Mesenchymal stem cell (in vitro differentiated cells and primary cell): ENCODE measurements around the gene PDGFD.

Experiments used
- DNase-seq: peaks from one replicate; pipeline ENCODE4 v3.0.0-alpha.2; 2013
- H2AFZ ChIP-seq: one replicate; pipeline ENCODE4 v1.6.1; 2013; ENCODE audit warnings: low read depth, mild to moderate bottlenecking, control low read depth, inconsistent platforms, low read length, moderate library complexity
- H2AK5ac ChIP-seq: 2 replicates; pipeline ENCODE4 v1.6.1; 2013; ENCODE audit warnings: low read length, moderate library complexity, mild to moderate bottlenecking, inconsistent platforms; ENCODE audit not compliant: severe bottlenecking
- H2BK120ac ChIP-seq: one replicate; pipeline ENCODE4 v1.6.1; 2013; ENCODE audit warnings: low read depth, mild to moderate bottlenecking, inconsistent platforms, low read length, moderate library complexity
- H2BK12ac ChIP-seq, 2 experiments: one replicate each; pipeline ENCODE4 v1.6.1; 2013; ENCODE audit warnings: inconsistent platforms in 2 of 2, low read length in 2 of 2, mild to moderate bottlenecking in 2 of 2, moderate library complexity in 2 of 2, control low read depth in 1 of 2
- H2BK15ac ChIP-seq: one replicate; pipeline ENCODE4 v1.6.1; 2013; ENCODE audit warnings: mild to moderate bottlenecking, low read depth, inconsistent platforms; ENCODE audit not compliant: poor library complexity, severe bottlenecking
- H2BK5ac ChIP-seq: 2 replicates; pipeline ENCODE4 v1.6.1; 2013; ENCODE audit warnings: low read depth, mild to moderate bottlenecking, low read length, control low read depth, inconsistent platforms; ENCODE audit not compliant: poor library complexity, severe bottlenecking
- H3K14ac ChIP-seq, 2 experiments: one replicate each; pipeline ENCODE4 v1.6.1; 2013; ENCODE audit warnings: inconsistent platforms in 2 of 2, low read length in 2 of 2, control low read depth in 1 of 2, mild to moderate bottlenecking in 1 of 2, moderate library complexity in 1 of 2
- H3K18ac ChIP-seq, 2 experiments: one replicate each; pipeline ENCODE4 v1.6.1; 2013; ENCODE audit warnings: inconsistent platforms in 2 of 2, low read length in 2 of 2, control low read depth in 1 of 2, low read depth in 1 of 2, mild to moderate bottlenecking in 1 of 2
- H3K23ac ChIP-seq, 2 experiments: one replicate each; pipeline ENCODE4 v1.6.1; 2013; ENCODE audit warnings: inconsistent platforms in 2 of 2, low read length in 2 of 2, mild to moderate bottlenecking in 2 of 2, moderate library complexity in 2 of 2, control low read depth in 1 of 2
- H3K27ac ChIP-seq: 2 replicates; pipeline ENCODE4 v1.5.1; 2013; ENCODE audit warnings: mild to moderate bottlenecking, moderate library complexity, low read length, control low read depth, inconsistent platforms; ENCODE audit not compliant: poor library complexity, severe bottlenecking
- H3K27me3 ChIP-seq, 2 experiments: 2 replicates each; pipeline versions ENCODE4 v1.6.1 to v1.7.0; 2013; ENCODE audit warnings: low read length in 2 of 2, mild to moderate bottlenecking in 2 of 2, moderate library complexity in 2 of 2, control low read depth in 1 of 2, inconsistent platforms in 1 of 2; ENCODE audit not compliant: control insufficient read depth in 1 of 2, insufficient read depth in 1 of 2
- H3K36me3 ChIP-seq, 2 experiments: 2 replicates each; pipeline versions ENCODE4 v1.6.1 to v1.7.0; 2013; ENCODE audit warnings: low read length in 2 of 2, control low read depth in 1 of 2, inconsistent platforms in 1 of 2, low read depth in 1 of 2, mild to moderate bottlenecking in 1 of 2; ENCODE audit not compliant: insufficient read depth in 2 of 2, control insufficient read depth in 1 of 2
- H3K4ac ChIP-seq, 2 experiments: one replicate each; pipeline ENCODE4 v1.6.1; 2013; ENCODE audit warnings: inconsistent platforms in 2 of 2, low read length in 2 of 2, mild to moderate bottlenecking in 2 of 2, moderate library complexity in 2 of 2, control low read depth in 1 of 2, low read depth in 1 of 2
- H3K4me1 ChIP-seq: 2 replicates; pipeline ENCODE4 v1.6.1; 2013; ENCODE audit warnings: low read depth, low read length, control low read depth; ENCODE audit not compliant: control insufficient read depth, insufficient read depth
- H3K4me2 ChIP-seq: 2 replicates; pipeline ENCODE4 v1.6.1; 2013; ENCODE audit warnings: low read length, mild to moderate bottlenecking, inconsistent platforms; ENCODE audit not compliant: poor library complexity, severe bottlenecking
- H3K4me3 ChIP-seq, 2 experiments: 2 replicates each; pipeline versions ENCODE4 v1.5.1 to v1.7.0; 2013; ENCODE audit warnings: low read length in 2 of 2, mild to moderate bottlenecking in 2 of 2, control low read depth in 1 of 2, low read depth in 1 of 2; ENCODE audit not compliant: insufficient read depth in 1 of 2
- H3K79me1 ChIP-seq: replicated peaks from 2 replicates; pipeline ENCODE4 v1.6.1; 2013; ENCODE audit warnings: mild to moderate bottlenecking, control low read depth, low read length, inconsistent platforms; ENCODE audit not compliant: poor library complexity, severe bottlenecking
- H3K9ac ChIP-seq: 2 replicates; pipeline ENCODE4 v1.7.0; 2013; ENCODE audit warnings: mild to moderate bottlenecking, low read length, moderate library complexity
- H3K9me3 ChIP-seq: 2 replicates; pipeline ENCODE4 v1.7.0; 2013; ENCODE audit warnings: mild to moderate bottlenecking, low read length; ENCODE audit not compliant: control insufficient read depth
- H4K8ac ChIP-seq: one replicate; pipeline ENCODE4 v1.6.1; 2013; ENCODE audit warnings: inconsistent platforms, mild to moderate bottlenecking, low read length, moderate library complexity
- H4K91ac ChIP-seq: one replicate; pipeline ENCODE4 v1.6.1; 2013; ENCODE audit warnings: mild to moderate bottlenecking, low read length, inconsistent platforms
- WGBS: methylation state at CpG from one replicate; pipeline ENCODE4 v1.1.7; 2013; ENCODE audit warnings: mixed read lengths; 5-methylcytosine and 5-hydroxymethylcytosine counted together

The PDGFD gene

GRCh38 chr11:103894673-103895072 lies 269.3 kb downstream of the PDGFD start:
- no peak overlapping the region for H3K9ac ChIP-seq
- H3K4ac ChIP-seq, result no peak overlapping the region
- no peak overlapping the region for H4K8ac ChIP-seq
- H2AK5ac ChIP-seq, result no peak overlapping the region
- no peak overlapping the region for H3K18ac ChIP-seq
- no peak overlapping the region for H3K14ac ChIP-seq
- H2BK15ac ChIP-seq, result no peak overlapping the region
- no peak overlapping the region for H2AFZ ChIP-seq
- 95% methylated on average over 3 of the region's 3 CpGs for whole genome bisulfite sequencing
- peaks cover 9% of the 10 kb centered on the region for H3K9me3 ChIP-seq
- H2BK12ac ChIP-seq, result no peak overlapping the region
- DNase-seq, result no peak
- peaks cover 3% of the 10 kb centered on the region for H3K4me1 ChIP-seq
- H3K4me2 ChIP-seq, result no peak overlapping the region
- no peaks in the 10 kb centered on the region for H3K79me1 ChIP-seq
- no peak overlapping the region for H3K4me3 ChIP-seq
- H3K23ac ChIP-seq, result no peak overlapping the region
- no peak overlapping the region for H2BK120ac ChIP-seq
- no peak overlapping the region for H2BK5ac ChIP-seq
- no peaks in the 10 kb centered on the region for H3K27me3 ChIP-seq
- H3K36me3 ChIP-seq, result no peaks in the 10 kb centered on the region
- H4K91ac ChIP-seq, result no peak overlapping the region
- no peak overlapping the region for H3K27ac ChIP-seq

- no peak overlapping the region for H3K14ac ChIP-seq
- no peak overlapping the region for H3K23ac ChIP-seq
- H4K8ac ChIP-seq, result no peak overlapping the region
- no peak overlapping the region for H3K4me2 ChIP-seq
- no peak overlapping the region for H3K9ac ChIP-seq
- H2BK12ac ChIP-seq, result no peak overlapping the region
- no peak overlapping the region for H2AK5ac ChIP-seq
- no peak for DNase-seq
- H3K27me3 ChIP-seq, result no peaks in the 10 kb centered on the region
- no peak overlapping the region for H3K27ac ChIP-seq
- peaks cover 10% of the 10 kb centered on the region for H3K9me3 ChIP-seq
- no peak overlapping the region for H3K4me3 ChIP-seq
- H3K4ac ChIP-seq, result no peak overlapping the region
- no peak overlapping the region for H3K18ac ChIP-seq
- H2AFZ ChIP-seq, result no peak overlapping the region
- H3K79me1 ChIP-seq, result no peaks in the 10 kb centered on the region
- peaks cover 3% of the 10 kb centered on the region for H3K4me1 ChIP-seq
- 98% methylated on average over 3 of the region's 3 CpGs for WGBS
- H2BK15ac ChIP-seq, result no peak overlapping the region
- H3K36me3 ChIP-seq, result no peaks in the 10 kb centered on the region
- H2BK120ac ChIP-seq, result no peak overlapping the region
- no peak overlapping the region for H2BK5ac ChIP-seq
- H4K91ac ChIP-seq, result no peak overlapping the region
Observed at GRCh38 chr11:103894034-103894433, 269.9 kb downstream of the PDGFD start.

DNA sequence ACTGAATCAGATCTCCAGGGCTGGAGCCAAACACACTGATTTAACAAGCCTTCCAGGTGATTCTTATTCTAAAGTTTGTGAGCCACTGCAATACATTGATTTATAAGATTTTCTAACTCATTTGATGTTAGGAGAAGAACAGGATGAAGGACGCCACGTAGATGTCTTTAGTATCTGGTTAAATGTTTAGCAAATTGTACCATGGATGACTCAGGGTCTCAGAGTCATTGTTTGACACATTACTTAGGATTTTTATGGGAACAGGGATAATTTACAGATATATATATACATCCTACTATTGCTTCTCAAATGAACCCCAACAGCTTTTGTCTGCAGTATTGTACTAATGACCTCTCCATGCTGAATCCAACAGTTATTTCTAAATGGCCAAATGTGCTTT lies 270.6 kb downstream of the PDGFD start:
- Histone ChIP-seq H4K8ac (no peak overlapping the region), H3K14ac (no peak overlapping the region), H2BK5ac (no peak overlapping the region), H3K4me2 (no peak overlapping the region), H3K9me3 (peaks cover 10% of the 10 kb centered on the region), H3K9ac (no peak overlapping the region), H3K36me3 (no peaks in the 10 kb centered on the region), H2BK15ac (no peak overlapping the region), H2BK120ac (no peak overlapping the region), H2BK12ac (no peak overlapping the region), H2AK5ac (no peak overlapping the region), H3K4me3 (no peak overlapping the region), H2AFZ (no peak overlapping the region), H3K27me3 (no peaks in the 10 kb centered on the region), H3K4me1 (peaks cover 3% of the 10 kb centered on the region), H3K79me1 (no peaks in the 10 kb centered on the region), H3K4ac (no peak overlapping the region), H4K91ac (no peak overlapping the region), H3K23ac (no peak overlapping the region), H3K18ac (no peak overlapping the region), H3K27ac (no peak overlapping the region)
- WGBS, result 35% methylated on average over 2 of the region's 2 CpGs
- DNase-seq, result no peak

GRCh38 chr11:103892603-103893002 lies 271.3 kb downstream of the PDGFD start:
- H3K23ac ChIP-seq, result no peak overlapping the region
- H3K18ac ChIP-seq, result peak overlapping the region in 1 of 2 experiments; percentile 29
- no peaks in the 10 kb centered on the region for H3K79me1 ChIP-seq
- H2AK5ac ChIP-seq, result no peak overlapping the region
- 18% methylated on average over 5 of the region's 5 CpGs for WGBS
- no peak overlapping the region for H4K8ac ChIP-seq
- H4K91ac ChIP-seq, result no peak overlapping the region
- H3K9me3 ChIP-seq, result peaks cover 10% of the 10 kb centered on the region
- no peak overlapping the region for H2BK12ac ChIP-seq
- peak; percentile 75 for DNase-seq
- H3K4me2 ChIP-seq, result no peak overlapping the region
- no peak overlapping the region for H2BK15ac ChIP-seq
- H2BK5ac ChIP-seq, result no peak overlapping the region
- no peak overlapping the region for H3K4ac ChIP-seq
- H3K36me3 ChIP-seq, result no peaks in the 10 kb centered on the region
- no peak overlapping the region for H3K9ac ChIP-seq
- no peaks in the 10 kb centered on the region for H3K27me3 ChIP-seq
- H3K27ac ChIP-seq, result no peak overlapping the region
- no peak overlapping the region for H3K4me3 ChIP-seq
- no peak overlapping the region for H2BK120ac ChIP-seq
- H2AFZ ChIP-seq, result no peak overlapping the region
- no peak overlapping the region for H3K14ac ChIP-seq
- peaks cover 3% of the 10 kb centered on the region for H3K4me1 ChIP-seq
